ENCODE measurements around the gene CAMK1G. TPM values are rescaled to one million over a fixed set of nuclear protein-coding genes. Genes with fewer than 3 reads are reported as not detected.

The CAMK1G gene
- total and polyA plus RNA-seq, 2 donors (not counting 3 experiments of a cell fraction or from before 2014, with no cell fraction given) = not detected

DNA sequence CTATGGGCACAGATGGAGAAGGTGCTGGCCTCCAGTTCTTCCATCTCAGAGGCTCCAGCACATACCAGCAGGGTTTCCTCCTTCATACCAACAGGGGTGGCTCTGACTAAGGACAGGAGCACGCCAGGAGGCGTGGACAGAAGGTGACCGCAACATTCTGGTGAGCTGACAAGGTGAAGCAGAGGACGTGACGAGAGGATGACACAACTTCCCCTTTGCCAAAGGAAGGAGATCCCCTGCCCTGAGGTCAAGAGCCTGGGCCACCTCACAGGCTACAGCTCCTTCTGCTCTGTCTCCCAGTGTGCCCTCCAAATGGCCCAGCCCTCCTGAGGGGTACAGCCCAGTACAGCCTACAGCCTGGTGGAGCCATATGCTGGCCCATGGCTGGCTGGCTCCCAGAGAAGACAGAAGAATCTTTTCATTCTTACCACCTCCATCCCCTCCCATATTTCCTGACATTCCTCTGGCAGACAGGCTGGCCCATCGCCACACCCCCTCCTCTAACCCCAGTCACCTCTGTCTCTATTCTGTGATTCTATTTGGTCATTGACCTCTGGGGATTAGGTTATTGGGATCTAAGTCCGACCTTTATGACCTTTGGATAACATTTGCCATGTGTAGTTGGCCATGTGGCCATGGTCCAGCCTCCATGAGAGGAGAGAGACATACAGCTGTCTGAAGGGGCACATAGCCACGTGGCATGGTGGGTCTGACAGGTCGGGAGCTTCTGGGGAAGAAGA is 73.8 kb downstream of the CAMK1G start:
- H3K4me2 ChIP-seq (ENCODE audit: insufficient read depth, low read length) = no peak overlapping the region
- H3K4me3 ChIP-seq (replicated peaks in 1 of 3; ENCODE audit: insufficient read depth in 1 of 3, low read depth in 1 of 3, low read length in 3 of 3) = no peak overlapping the region
- TSS peak; percentile 62 for BruUV-seq (replicated peaks)
- no peak overlapping the region for H2AFZ ChIP-seq (ENCODE audit: low read depth, low read length)
- dilution Hi-C loops (cut with MboI; ENCODE audit: extremely low pct_ligation_motif_present, low sequenced_read_pairs) (no loop called here), intact Hi-C loops (cut with micrococcal nuclease) (no loop called here)
- FAIRE-seq (peak; percentile 84), DNase-seq (ENCODE audit: low read depth, low spot score) (peak; percentile 24)
- ChIA-PET POLR2A (no interaction called here), CTCF (interaction anchor here (1.1 to 1.9 kb wide), 5 partner anchors 8 to 87 kb away, joined by 3 to 5 read pairs (median 4); partner anchors contain the start of gene G0S2)
- H3K27ac ChIP-seq (ENCODE audit: insufficient read depth, low read depth, low read length) = peak overlapping the region; percentile 54
- no peaks in the 10 kb centered on the region for H3K79me2 ChIP-seq (ENCODE audit: control insufficient read depth, insufficient read depth, low read length)
- no peak overlapping the region for H3K9ac ChIP-seq (replicated peaks; ENCODE audit: extremely low read depth, insufficient read depth, low read length)
- no peaks in the 10 kb centered on the region for H3K27me3 ChIP-seq (ENCODE audit: control insufficient read depth in 2 of 2, insufficient read depth in 2 of 2, low read length in 2 of 2)
- H3K4me1 ChIP-seq (ENCODE audit: control insufficient read depth, extremely low read depth, insufficient read depth, low read length) = peaks cover 10% of the 10 kb centered on the region
- H3K9me3 ChIP-seq (replicated peaks; ENCODE audit: control insufficient read depth, insufficient read depth, low read length) = no peaks in the 10 kb centered on the region
- H4K20me1 ChIP-seq (replicated peaks; ENCODE audit: control insufficient read depth, extremely low read depth, insufficient read depth, low read length) = no peaks in the 10 kb centered on the region
- no peaks in the 10 kb centered on the region for H3K36me3 ChIP-seq (ENCODE audit: control insufficient read depth in 2 of 2, extremely low read depth in 1 of 2, insufficient read depth in 2 of 2, low read length in 2 of 2)
- H3K9me1 ChIP-seq (replicated peaks; ENCODE audit: control insufficient read depth, extremely low read depth, insufficient read depth, low read length) = no peaks in the 10 kb centered on the region
- TF ChIP-seq, protein P1, sequence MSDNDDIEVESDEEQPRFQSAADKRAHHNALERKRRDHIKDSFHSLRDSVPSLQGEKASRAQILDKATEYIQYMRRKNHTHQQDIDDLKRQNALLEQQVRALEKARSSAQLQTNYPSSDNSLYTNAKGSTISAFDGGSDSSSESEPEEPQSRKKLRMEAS (IDR thresholded peaks at IDR 0.05; ENCODE audit: insufficient read depth, insufficient read length) = no peak
- TF ChIP-seq POLR2AphosphoS5 (IDR thresholded peaks at IDR 0.05; ENCODE audit: insufficient read depth, low read depth, low read length) (peak; percentile 66), GATA2 (IDR thresholded peaks at IDR 0.05; ENCODE audit: insufficient read depth, insufficient read length, low read depth, low read length) (no peak), JUN (IDR thresholded peaks at IDR 0.05; ENCODE audit: borderline replicate concordance, insufficient read depth, insufficient read length, low read depth) (peak; percentile 27), CTCF (IDR thresholded peaks at IDR 0.05; ENCODE audit: extremely low read depth in 1 of 2, insufficient read depth in 1 of 2, low read depth in 1 of 2, low read length in 2 of 2) (no peak), EZH2 (IDR thresholded peaks at IDR 0.05; ENCODE audit: borderline replicate concordance, low read depth, low read length, severe bottlenecking) (no peak), FOS (IDR thresholded peaks at IDR 0.05; ENCODE audit: borderline replicate concordance, insufficient read depth, low read length) (no peak), POLR2A (IDR thresholded peaks at IDR 0.05; ENCODE audit: low read depth, low read length) (no peak), MYC (IDR thresholded peaks at IDR 0.05; ENCODE audit: low read depth, low read length) (no peak)

Data from endothelial cell of umbilical vein (primary cell).